ENCODE measurements around the gene KCNE3.

DNA sequence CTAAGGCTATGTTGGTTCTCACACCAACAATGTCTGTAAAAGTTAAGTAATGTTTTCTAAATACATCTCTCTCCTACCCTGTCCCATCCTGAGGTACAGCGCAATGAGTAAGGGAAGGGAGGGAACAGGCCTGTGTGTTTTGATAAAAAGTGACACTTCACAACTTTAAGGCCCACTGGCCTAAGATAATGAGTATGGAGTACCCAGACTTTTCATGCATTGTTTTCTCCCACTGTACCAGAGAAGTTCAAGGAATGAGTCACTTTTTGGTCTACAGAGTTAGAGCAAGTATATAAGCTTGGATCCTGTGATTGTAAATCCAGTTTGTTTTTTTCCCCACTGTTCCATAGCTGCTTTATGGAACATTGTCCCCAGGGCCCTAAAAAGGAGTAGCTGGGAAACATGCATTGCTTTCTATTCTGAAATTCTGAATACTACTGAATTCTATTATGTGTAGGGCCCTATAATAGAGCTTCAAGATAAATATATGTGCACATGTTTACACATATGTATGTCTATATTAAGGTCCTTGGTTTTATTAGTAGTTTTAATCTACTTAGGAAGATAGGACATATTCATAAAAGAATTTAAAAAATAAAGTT lies 29.8 kb downstream of the KCNE3 start:
- TF ChIP-seq, protein P1, sequence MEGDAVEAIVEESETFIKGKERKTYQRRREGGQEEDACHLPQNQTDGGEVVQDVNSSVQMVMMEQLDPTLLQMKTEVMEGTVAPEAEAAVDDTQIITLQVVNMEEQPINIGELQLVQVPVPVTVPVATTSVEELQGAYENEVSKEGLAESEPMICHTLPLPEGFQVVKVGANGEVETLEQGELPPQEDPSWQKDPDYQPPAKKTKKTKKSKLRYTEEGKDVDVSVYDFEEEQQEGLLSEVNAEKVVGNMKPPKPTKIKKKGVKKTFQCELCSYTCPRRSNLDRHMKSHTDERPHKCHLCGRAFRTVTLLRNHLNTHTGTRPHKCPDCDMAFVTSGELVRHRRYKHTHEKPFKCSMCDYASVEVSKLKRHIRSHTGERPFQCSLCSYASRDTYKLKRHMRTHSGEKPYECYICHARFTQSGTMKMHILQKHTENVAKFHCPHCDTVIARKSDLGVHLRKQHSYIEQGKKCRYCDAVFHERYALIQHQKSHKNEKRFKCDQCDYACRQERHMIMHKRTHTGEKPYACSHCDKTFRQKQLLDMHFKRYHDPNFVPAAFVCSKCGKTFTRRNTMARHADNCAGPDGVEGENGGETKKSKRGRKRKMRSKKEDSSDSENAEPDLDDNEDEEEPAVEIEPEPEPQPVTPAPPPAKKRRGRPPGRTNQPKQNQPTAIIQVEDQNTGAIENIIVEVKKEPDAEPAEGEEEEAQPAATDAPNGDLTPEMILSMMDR (conservative IDR thresholded peaks at IDR 0.05; ENCODE audit: low read depth, low read length), result no peak
- TF ChIP-seq EZH2 (IDR thresholded peaks at IDR 0.05; ENCODE audit: borderline replicate concordance, low read depth, low read length, poor library complexity, severe bottlenecking), result no peak
